K562 (cell line): ENCODE results near the gene NDUFAF8. TPM values are rescaled to one million over a fixed set of nuclear protein-coding genes. Genes with fewer than 3 reads are reported as not detected.

Experiments
- ARID3A ChIP-seq: IDR thresholded peaks from 2 replicates; pipeline ENCODE4 v1.6.1; 2012; ENCODE audit warnings: low read depth, low read length, improper control_type of control experiment, borderline replicate concordance
- CREB1 ChIP-seq, 2 experiments: sonication (generic) in 1 of 2; formaldehyde crosslinking in 1 of 2; IDR thresholded peaks; 2 replicates each; pipeline versions ENCODE4 v1.6.1 to v1.8.0; 2012 to 2022; ENCODE audit warnings: inconsistent platforms in 1 of 2, mild to moderate bottlenecking in 1 of 2, missing genetic modification reagents in 1 of 2, moderate library complexity in 1 of 2
- E2F3 ChIP-seq: fragments of 250-450 bp; sonication (Bioruptor Pico); IDR thresholded peaks from 2 replicates; pipeline ENCODE4 v1.4.0; 2020; ENCODE audit warnings: mild to moderate bottlenecking
- EGR1 ChIP-seq: fragments of 450-650 bp; conservative IDR thresholded peaks from 2 replicates; pipeline ENCODE4 v1.6.1; 2017; ENCODE audit warnings: mild to moderate bottlenecking
- KLF1 ChIP-seq: fragments of 450-650 bp; IDR thresholded peaks from 2 replicates; pipeline ENCODE4 v1.6.1; 2016; ENCODE audit warnings: missing genetic modification characterization, missing compliant biosample characterization
- MAZ ChIP-seq, 2 experiments: fragments of 450-650 bp in 1 of 2; sonication (generic) in 1 of 2; formaldehyde crosslinking; IDR thresholded peaks in 1 of 2; conservative IDR thresholded peaks in 1 of 2; 2 replicates each; pipeline versions ENCODE4 v1.4.0 to v1.5.0; 2020; ENCODE audit warnings: mild to moderate bottlenecking in 1 of 2, missing genetic modification reagents in 1 of 2
- MXD1 ChIP-seq: fragments of 250-450 bp; sonication (Bioruptor Pico); IDR thresholded peaks from 2 replicates; pipeline ENCODE4 v1.8.0; 2021; ENCODE audit warnings: borderline replicate concordance, mild to moderate bottlenecking, moderate library complexity; ENCODE audit not compliant: poor library complexity, severe bottlenecking
- NCOA2 ChIP-seq, 2 experiments: fragments of 450-650 bp; IDR thresholded peaks; 2 replicates each; pipeline ENCODE4 v1.6.1; 2018; ENCODE audit warnings: mild to moderate bottlenecking in 2 of 2, moderate library complexity in 1 of 2; ENCODE audit not compliant: partially characterized antibody in 2 of 2
- NR4A1 ChIP-seq, 2 experiments: fragments of 250-450 bp in 1 of 2; fragments of 450-650 bp in 1 of 2; sonication (Bioruptor Pico) in 1 of 2; IDR thresholded peaks; 2 replicates each; pipeline versions ENCODE4 v1.4.0 to v1.6.1; 2016 to 2020; ENCODE audit warnings: mild to moderate bottlenecking in 2 of 2, missing compliant biosample characterization in 1 of 2, missing genetic modification characterization in 1 of 2, moderate library complexity in 1 of 2
- RBM25 ChIP-seq: fragments of 200-400 bp; formaldehyde crosslinking; IDR thresholded peaks from 2 replicates; pipeline ENCODE4 v1.6.1; 2018; ENCODE audit warnings: low read length, low read depth, moderate library complexity; ENCODE audit not compliant: severe bottlenecking
- REST ChIP-seq, 2 experiments: fragments of 450-650 bp; formaldehyde crosslinking in 1 of 2; IDR thresholded peaks; 2 replicates each; pipeline versions ENCODE4 v1.4.0 to v1.6.1; 2014 to 2020; ENCODE audit warnings: mild to moderate bottlenecking in 2 of 2, borderline replicate concordance in 1 of 2, low read depth in 1 of 2
- SP2 ChIP-seq: IDR thresholded peaks from 2 replicates; pipeline ENCODE4 v1.6.1; 2011; ENCODE audit warnings: mild to moderate bottlenecking, low read depth, low read length, moderate library complexity; ENCODE audit not compliant: poor library complexity, severe bottlenecking; ENCODE audit errors: extremely low read depth
- SUPT5H ChIP-seq: fragments of 450-650 bp; IDR thresholded peaks from 2 replicates; pipeline ENCODE4 v1.6.1; 2016
- TRIM28 ChIP-seq: fragments of 450-650 bp; IDR thresholded peaks from 2 replicates; pipeline ENCODE4 v1.6.1; 2017
- ZNF217 ChIP-seq: sonication (generic); formaldehyde crosslinking; IDR thresholded peaks from 2 replicates; pipeline ENCODE4 v1.8.0; 2022; ENCODE audit warnings: mild to moderate bottlenecking, missing genetic modification reagents
- polyA plus RNA-seq, 8 experiments: library from polyadenylated mRNA; depleted of rRNA in 4 of 8; stranded (reverse) in 5 of 8; unstranded in 3 of 8; fragments of >200 nt; fragmentation: Nextera tagmentation in 2 of 8; fragmentation: Illumina TruSeq in 1 of 8; extraction: Ambion mirVana in 2 of 8; extraction: Trizol in 1 of 8; gene quantifications; 2 replicates each; pipeline versions ENCODE4 v1.2.1 to v1.2.3, GENCODE V29; 2011 to 2014; ENCODE audit warnings: inconsistent platforms in 1 of 8, missing spikeins in 1 of 8
- total RNA-seq, 7 experiments: library from RNA; depleted of rRNA in 6 of 7; stranded (reverse); fragments of >200 nt in 6 of 7; fragmentation: Illumina TruSeq in 2 of 7; extraction: Trizol in 2 of 7; gene quantifications; 2 replicates each; pipeline versions ENCODE4 v1.2.1 to v1.2.3, GENCODE V29; 2011 to 2021; ENCODE audit warnings: low replicate concordance in 1 of 7

NDUFAF8 gene
- total and polyA plus RNA-seq, 9 of the 15 experiments (the other 6 are each of a cell fraction or from before 2014, with no cell fraction given) = 13.5 to 144 (median 90.0) TPM

GRCh38 chr17:81238815-81239713, at the start of gene NDUFAF8, which contains the start of gene TEPSIN (continued):
- no peak for TF ChIP-seq REST (IDR thresholded peaks at IDR 0.05; ENCODE audit: borderline replicate concordance)
- peak; percentile 83 for TF ChIP-seq REST (CRISPR knock-in tag; IDR thresholded peaks at IDR 0.05; ENCODE audit: low read depth)
- TF ChIP-seq ZNF217 (CRISPR knock-in tag) = no peak
- TF ChIP-seq SP2 = peak; percentile 97
- 0 out of 2 replicates have a peak, but pooled peaks have one; percentile 30 for TF ChIP-seq E2F3 (CRISPR knock-in tag)
- TF ChIP-seq ARID3A = peak; percentile 85; the same call in 1 of the 2 replicates
- TF ChIP-seq KLF1 (tag) = no peak
- no peak for TF ChIP-seq TRIM28
- TF ChIP-seq NCOA2 (IDR thresholded peaks at IDR 0.05; ENCODE audit: partially characterized antibody in 2 of 2) = no peak
- TF ChIP-seq SUPT5H = peak; percentile 56
- peak in 1 of 2 experiments; percentile 10; a peak in 3 of 4 replicates for TF ChIP-seq MAZ (CRISPR knock-in tag; conservative IDR thresholded peaks at IDR 0.05 in 1 of 2, IDR thresholded peaks at IDR 0.05 in 1 of 2)
- TF ChIP-seq MXD1 (CRISPR knock-in tag) = peak; percentile 79
- TF ChIP-seq EGR1 = no peak
- peak; percentile 44; the same call in 1 of the 2 replicates for TF ChIP-seq CREB1 (IDR thresholded peaks at IDR 0.05)
- TF ChIP-seq CREB1 (CRISPR knock-in tag; IDR thresholded peaks at IDR 0.05) = peak; percentile 53; the same call in 1 of the 2 replicates
- 0 out of 2 replicates have a peak, but pooled peaks have one; percentile 23 for TF ChIP-seq NR4A1 (CRISPR knock-in tag; IDR thresholded peaks at IDR 0.05)
- TF ChIP-seq NR4A1 (tag; IDR thresholded peaks at IDR 0.05) = no peak
- peak; percentile 99 for TF ChIP-seq RBM25
